HuH-7 (cell line): Measurements from ENCODE around the gene LCE2A.
A peak's percentile ranks its signal among the peaks of the same experiment; 100 is the strongest.

Experiments
- DNase-seq: peaks from one replicate; pipeline ENCODE4 v3.0.0; 2011; ENCODE audit warnings: low spot score

The LCE2A gene

DNA sequence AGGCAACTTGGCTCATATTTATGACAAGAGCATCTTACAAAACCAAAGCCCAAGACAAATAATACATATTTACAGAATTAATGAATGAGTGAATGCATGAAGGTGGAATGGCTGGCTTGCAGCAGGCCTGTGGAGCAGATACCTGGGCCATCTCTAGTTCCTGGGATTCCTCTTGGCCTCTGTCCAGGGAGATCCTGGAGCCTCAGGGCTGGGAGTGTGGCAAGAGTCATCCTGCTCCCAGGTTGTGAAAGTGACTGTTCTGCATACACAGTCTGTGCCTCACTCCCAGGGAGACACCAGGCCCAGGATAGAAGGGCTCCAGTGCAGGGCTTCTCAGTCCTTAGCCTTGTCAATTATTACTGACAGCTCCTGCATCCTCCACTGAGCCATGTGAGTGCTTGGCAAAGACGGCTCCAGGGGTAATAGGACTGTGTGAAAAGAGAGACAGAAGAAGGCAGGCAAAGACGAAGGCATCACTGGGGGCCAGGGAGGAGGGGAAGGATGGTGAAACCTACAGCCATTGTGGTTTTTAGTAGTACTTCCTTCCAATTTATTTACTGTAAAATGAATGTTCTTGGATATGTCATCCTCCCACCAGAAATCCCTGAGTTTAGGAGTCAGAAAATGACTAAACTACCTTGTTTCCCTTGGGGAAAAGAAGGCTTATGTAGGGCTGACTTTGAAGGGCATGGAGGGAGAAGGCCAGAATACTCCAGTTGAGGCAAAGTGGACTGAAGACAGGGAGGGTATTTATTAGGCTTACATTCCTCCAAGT is 45.4 kb downstream of the LCE2A start:
- DNase-seq = peak; percentile 20

DNA sequence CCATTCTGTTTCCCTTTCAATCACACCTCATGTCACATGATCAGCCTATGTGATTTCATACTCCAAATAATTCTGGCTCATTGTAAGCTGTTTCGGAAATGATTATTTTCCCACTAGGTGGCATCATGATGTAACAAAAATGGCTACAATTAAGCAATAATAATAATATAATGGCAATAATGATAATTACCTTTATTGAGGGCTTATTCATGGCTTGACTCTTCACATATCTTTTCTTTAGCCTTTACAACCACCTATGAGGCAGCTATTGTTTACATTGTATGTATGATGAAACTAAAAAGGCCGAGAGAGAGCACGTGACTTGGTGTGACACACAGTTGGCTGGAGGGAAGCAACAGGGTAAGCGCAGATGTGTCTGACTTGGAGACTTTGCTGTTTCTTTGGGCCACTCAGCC is 47.2 kb downstream of the LCE2A start:
- peak; percentile 26 for DNase-seq

DNA sequence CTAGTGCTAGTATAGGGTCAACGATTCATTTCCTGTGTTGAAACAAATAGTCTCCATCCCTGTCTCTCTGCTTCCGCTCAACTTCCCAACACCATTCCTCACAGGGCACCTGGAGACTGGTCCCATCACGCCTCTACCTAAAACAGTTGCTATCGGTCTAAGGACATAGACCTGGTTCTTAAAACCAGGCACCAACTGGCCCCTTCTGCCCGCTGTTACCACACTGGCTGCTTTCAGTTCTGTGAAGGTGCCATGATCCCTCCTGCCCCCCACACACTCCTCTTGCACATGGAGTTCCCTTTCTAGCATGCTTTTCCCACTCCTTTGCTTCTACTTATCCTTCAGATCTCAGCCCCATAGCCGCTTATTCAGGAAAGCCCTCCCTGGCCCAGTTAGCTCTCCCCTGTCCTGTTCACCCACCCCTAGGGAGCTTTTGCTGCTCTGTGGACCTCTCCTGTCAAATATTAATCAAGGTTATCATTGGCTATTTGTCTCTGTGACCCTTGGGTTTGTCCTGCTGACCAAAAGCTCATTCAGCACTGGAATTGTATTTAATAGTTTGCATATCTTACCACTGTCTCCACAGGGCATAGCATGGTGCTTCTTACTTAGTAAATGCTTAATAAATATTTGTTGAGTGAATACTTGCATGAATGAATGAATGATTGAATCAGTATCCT is 47.8 kb downstream of the LCE2A start:
- DNase-seq = peak; percentile 23

DNA sequence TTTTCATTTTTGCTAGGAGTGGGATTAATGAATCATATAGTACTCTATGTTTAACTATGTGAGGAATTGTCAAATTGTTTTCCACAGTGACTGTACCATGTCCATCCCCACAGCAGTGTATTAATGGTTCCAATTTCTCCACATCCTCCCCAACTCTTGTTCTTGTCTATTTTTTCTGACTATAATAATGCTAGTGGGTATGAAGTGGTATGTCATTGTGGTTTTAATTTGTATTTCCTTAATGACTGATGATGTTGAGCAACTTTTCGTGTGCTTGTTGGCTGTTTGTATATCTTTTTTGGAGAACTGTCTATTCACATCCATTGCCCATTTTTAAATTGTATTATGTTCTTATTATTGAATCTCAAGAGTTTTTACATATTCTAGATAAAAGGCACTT is 49.7 kb downstream of the LCE2A start:
- no peak for DNase-seq
